ENCODE measurements around the gene PRSS27.
A peak's percentile ranks its signal among the peaks of the same experiment; 100 is the strongest.

PRSS27 gene

DNA sequence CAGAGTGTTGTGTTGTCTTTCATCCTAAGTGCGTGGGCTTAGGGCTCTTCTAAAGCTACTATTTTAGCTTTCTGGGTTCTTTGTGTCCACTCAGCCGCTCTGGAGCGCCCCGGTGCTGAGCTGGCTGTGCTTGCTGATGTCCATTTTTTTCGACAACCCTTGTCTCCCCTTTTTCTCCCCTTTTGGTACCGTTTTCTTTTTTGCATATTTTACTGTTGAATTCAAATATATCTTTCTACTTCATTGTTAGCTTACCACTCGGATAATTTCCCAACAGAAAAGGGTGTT lies 33.7 kb upstream of the PRSS27 start:
- ChIA-PET POLR2A (interaction anchor here (1.1 to 2.0 kb wide), 8 partner anchors 9 to 152 kb away, joined by 3 to 22 read pairs (median 6); partner anchors contain the start of genes ELOB and FLYWCH2), CTCF (interaction anchor here (0.6 to 1.9 kb wide), 6 partner anchors 16 to 167 kb away, joined by 3 to 7 read pairs (median 4); no protein-coding TSS in a partner anchor)
- no peaks in the 10 kb centered on the region for H3K9me3 ChIP-seq (ENCODE audit: control insufficient read depth, insufficient read depth, low read depth, low read length)
- peak overlapping the region; percentile 97 for H3K27ac ChIP-seq (ENCODE audit: extremely low read depth, low read depth, low read length)
- peaks cover 23 to 67% of the 10 kb centered on the region in 2 experiments for H3K36me3 ChIP-seq (ENCODE audit: control insufficient read depth in 2 of 2, insufficient read depth in 1 of 2, low read length in 2 of 2)
- peaks cover 5% of the 10 kb centered on the region for H3K4me1 ChIP-seq (ENCODE audit: control insufficient read depth, insufficient read depth, low read length)
- H3K4me3 ChIP-seq (ENCODE audit: low read depth, low read length) = peak overlapping the region; percentile 96
- TF ChIP-seq, protein P1, sequence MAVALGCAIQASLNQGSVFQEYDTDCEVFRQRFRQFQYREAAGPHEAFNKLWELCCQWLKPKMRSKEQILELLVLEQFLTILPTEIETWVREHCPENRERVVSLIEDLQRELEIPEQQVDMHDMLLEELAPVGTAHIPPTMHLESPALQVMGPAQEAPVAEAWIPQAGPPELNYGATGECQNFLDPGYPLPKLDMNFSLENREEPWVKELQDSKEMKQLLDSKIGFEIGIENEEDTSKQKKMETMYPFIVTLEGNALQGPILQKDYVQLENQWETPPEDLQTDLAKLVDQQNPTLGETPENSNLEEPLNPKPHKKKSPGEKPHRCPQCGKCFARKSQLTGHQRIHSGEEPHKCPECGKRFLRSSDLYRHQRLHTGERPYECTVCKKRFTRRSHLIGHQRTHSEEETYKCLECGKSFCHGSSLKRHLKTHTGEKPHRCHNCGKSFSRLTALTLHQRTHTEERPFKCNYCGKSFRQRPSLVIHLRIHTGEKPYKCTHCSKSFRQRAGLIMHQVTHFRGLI (tag by site-specific recombination; IDR thresholded peaks at IDR 0.05) = no peak
- TF ChIP-seq, protein P2, sequence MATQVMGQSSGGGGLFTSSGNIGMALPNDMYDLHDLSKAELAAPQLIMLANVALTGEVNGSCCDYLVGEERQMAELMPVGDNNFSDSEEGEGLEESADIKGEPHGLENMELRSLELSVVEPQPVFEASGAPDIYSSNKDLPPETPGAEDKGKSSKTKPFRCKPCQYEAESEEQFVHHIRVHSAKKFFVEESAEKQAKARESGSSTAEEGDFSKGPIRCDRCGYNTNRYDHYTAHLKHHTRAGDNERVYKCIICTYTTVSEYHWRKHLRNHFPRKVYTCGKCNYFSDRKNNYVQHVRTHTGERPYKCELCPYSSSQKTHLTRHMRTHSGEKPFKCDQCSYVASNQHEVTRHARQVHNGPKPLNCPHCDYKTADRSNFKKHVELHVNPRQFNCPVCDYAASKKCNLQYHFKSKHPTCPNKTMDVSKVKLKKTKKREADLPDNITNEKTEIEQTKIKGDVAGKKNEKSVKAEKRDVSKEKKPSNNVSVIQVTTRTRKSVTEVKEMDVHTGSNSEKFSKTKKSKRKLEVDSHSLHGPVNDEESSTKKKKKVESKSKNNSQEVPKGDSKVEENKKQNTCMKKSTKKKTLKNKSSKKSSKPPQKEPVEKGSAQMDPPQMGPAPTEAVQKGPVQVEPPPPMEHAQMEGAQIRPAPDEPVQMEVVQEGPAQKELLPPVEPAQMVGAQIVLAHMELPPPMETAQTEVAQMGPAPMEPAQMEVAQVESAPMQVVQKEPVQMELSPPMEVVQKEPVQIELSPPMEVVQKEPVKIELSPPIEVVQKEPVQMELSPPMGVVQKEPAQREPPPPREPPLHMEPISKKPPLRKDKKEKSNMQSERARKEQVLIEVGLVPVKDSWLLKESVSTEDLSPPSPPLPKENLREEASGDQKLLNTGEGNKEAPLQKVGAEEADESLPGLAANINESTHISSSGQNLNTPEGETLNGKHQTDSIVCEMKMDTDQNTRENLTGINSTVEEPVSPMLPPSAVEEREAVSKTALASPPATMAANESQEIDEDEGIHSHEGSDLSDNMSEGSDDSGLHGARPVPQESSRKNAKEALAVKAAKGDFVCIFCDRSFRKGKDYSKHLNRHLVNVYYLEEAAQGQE (tag by site-specific recombination; IDR thresholded peaks at IDR 0.05) = no peak
- no peak for TF ChIP-seq ZNF830 (tag by site-specific recombination; IDR thresholded peaks at IDR 0.05; ENCODE audit: low read depth)
- TF ChIP-seq, protein P3, sequence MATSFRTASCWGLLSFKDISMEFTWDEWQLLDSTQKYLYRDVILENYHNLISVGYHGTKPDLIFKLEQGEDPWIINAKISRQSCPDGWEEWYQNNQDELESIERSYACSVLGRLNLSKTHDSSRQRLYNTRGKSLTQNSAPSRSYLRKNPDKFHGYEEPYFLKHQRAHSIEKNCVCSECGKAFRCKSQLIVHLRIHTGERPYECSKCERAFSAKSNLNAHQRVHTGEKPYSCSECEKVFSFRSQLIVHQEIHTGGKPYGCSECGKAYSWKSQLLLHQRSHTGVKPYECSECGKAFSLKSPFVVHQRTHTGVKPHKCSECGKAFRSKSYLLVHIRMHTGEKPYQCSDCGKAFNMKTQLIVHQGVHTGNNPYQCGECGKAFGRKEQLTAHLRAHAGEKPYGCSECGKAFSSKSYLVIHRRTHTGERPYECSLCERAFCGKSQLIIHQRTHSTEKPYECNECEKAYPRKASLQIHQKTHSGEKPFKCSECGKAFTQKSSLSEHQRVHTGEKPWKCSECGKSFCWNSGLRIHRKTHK (tag by site-specific recombination; IDR thresholded peaks at IDR 0.05) = no peak
- TF ChIP-seq SCRT1 (tag by site-specific recombination; IDR thresholded peaks at IDR 0.05; ENCODE audit: borderline replicate concordance) = no peak
- no peak for TF ChIP-seq ZFP69B (tag by site-specific recombination; IDR thresholded peaks at IDR 0.05)
- TF ChIP-seq, protein P4, sequence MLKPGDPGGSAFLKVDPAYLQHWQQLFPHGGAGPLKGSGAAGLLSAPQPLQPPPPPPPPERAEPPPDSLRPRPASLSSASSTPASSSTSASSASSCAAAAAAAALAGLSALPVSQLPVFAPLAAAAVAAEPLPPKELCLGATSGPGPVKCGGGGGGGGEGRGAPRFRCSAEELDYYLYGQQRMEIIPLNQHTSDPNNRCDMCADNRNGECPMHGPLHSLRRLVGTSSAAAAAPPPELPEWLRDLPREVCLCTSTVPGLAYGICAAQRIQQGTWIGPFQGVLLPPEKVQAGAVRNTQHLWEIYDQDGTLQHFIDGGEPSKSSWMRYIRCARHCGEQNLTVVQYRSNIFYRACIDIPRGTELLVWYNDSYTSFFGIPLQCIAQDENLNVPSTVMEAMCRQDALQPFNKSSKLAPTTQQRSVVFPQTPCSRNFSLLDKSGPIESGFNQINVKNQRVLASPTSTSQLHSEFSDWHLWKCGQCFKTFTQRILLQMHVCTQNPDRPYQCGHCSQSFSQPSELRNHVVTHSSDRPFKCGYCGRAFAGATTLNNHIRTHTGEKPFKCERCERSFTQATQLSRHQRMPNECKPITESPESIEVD (tag by site-specific recombination; IDR thresholded peaks at IDR 0.05) = no peak
- no peak for TF ChIP-seq ZNF140 (tag by site-specific recombination; IDR thresholded peaks at IDR 0.05)
- TF ChIP-seq, protein P5, sequence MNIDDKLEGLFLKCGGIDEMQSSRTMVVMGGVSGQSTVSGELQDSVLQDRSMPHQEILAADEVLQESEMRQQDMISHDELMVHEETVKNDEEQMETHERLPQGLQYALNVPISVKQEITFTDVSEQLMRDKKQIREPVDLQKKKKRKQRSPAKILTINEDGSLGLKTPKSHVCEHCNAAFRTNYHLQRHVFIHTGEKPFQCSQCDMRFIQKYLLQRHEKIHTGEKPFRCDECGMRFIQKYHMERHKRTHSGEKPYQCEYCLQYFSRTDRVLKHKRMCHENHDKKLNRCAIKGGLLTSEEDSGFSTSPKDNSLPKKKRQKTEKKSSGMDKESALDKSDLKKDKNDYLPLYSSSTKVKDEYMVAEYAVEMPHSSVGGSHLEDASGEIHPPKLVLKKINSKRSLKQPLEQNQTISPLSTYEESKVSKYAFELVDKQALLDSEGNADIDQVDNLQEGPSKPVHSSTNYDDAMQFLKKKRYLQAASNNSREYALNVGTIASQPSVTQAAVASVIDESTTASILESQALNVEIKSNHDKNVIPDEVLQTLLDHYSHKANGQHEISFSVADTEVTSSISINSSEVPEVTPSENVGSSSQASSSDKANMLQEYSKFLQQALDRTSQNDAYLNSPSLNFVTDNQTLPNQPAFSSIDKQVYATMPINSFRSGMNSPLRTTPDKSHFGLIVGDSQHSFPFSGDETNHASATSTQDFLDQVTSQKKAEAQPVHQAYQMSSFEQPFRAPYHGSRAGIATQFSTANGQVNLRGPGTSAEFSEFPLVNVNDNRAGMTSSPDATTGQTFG (tag by site-specific recombination; IDR thresholded peaks at IDR 0.05; ENCODE audit: borderline replicate concordance) = no peak
- no peak for TF ChIP-seq ZNF596 (tag by site-specific recombination; IDR thresholded peaks at IDR 0.05)
- TF ChIP-seq ZNF707 (tag by site-specific recombination; IDR thresholded peaks at IDR 0.05) = no peak
- TF ChIP-seq ZFP37 (tag by site-specific recombination; IDR thresholded peaks at IDR 0.05) = no peak
